Ectodermal cell (in vitro differentiated cells): ENCODE data around the gene KCNC1.

Experiments used
- H3K27ac ChIP-seq: 2 replicates; pipeline ENCODE4 v1.7.0; 2013; ENCODE audit warnings: mild to moderate bottlenecking, low read depth, low read length; ENCODE audit not compliant: insufficient read depth, poor library complexity, severe bottlenecking
- H3K27me3 ChIP-seq: 2 replicates; pipeline ENCODE4 v1.7.0; 2013; ENCODE audit warnings: mild to moderate bottlenecking, low read length; ENCODE audit not compliant: insufficient read depth, control insufficient read depth, poor library complexity, severe bottlenecking
- H3K36me3 ChIP-seq: one replicate; pipeline ENCODE4 v1.7.0; 2013; ENCODE audit warnings: low read length; ENCODE audit not compliant: control insufficient read depth, insufficient read depth
- H3K4me1 ChIP-seq: one replicate; pipeline ENCODE4 v1.7.0; 2013; ENCODE audit warnings: low read length; ENCODE audit not compliant: control insufficient read depth, insufficient read depth
- H3K4me3 ChIP-seq: 2 replicates; pipeline ENCODE4 v1.7.0; 2013; ENCODE audit warnings: low read depth, low read length, control low read depth; ENCODE audit not compliant: insufficient read depth
- H3K9me3 ChIP-seq: 2 replicates; pipeline ENCODE4 v1.7.0; 2013; ENCODE audit warnings: mild to moderate bottlenecking, low read length, moderate library complexity; ENCODE audit not compliant: control insufficient read depth
- WGBS, 2 experiments: methylation state at CpG; one replicate each; pipeline ENCODE4 v1.1.7; 2013; ENCODE audit warnings: missing lambda C conversion rate in 2 of 2; 5-methylcytosine and 5-hydroxymethylcytosine counted together

The KCNC1 gene

GRCh38 chr11:17714870-17715269, 19.7 kb upstream of the KCNC1 start:
- H3K27me3 ChIP-seq: peaks cover 90% of the 10 kb centered on the region
- WGBS, 2 experiments: 90 to 96% methylated on average over 4 of the region's 4 CpGs
- peaks cover 9% of the 10 kb centered on the region for H3K4me1 ChIP-seq
- no peaks in the 10 kb centered on the region for H3K9me3 ChIP-seq
- no peak overlapping the region for H3K4me3 ChIP-seq
- no peaks in the 10 kb centered on the region for H3K36me3 ChIP-seq
- no peak overlapping the region for H3K27ac ChIP-seq

- WGBS, 2 experiments: 85 to 89% methylated on average over 2 of the region's 2 CpGs
- no peak overlapping the region for H3K27ac ChIP-seq
- H3K36me3 ChIP-seq: no peaks in the 10 kb centered on the region
- H3K9me3 ChIP-seq: no peaks in the 10 kb centered on the region
- H3K4me3 ChIP-seq: no peak overlapping the region
- peaks cover 91% of the 10 kb centered on the region for H3K27me3 ChIP-seq
- peaks cover 17% of the 10 kb centered on the region for H3K4me1 ChIP-seq
Measured at GRCh38 chr11:17716807-17717206, 17.8 kb upstream of the KCNC1 start.

- no peak overlapping the region for H3K27ac ChIP-seq
- H3K27me3 ChIP-seq: peaks cover 91% of the 10 kb centered on the region
- WGBS, 2 experiments: 70 to 72% methylated on average over 7 of the region's 7 CpGs
- H3K36me3 ChIP-seq: no peaks in the 10 kb centered on the region
- no peak overlapping the region for H3K4me3 ChIP-seq
- peaks cover 17% of the 10 kb centered on the region for H3K4me1 ChIP-seq
- H3K9me3 ChIP-seq: no peaks in the 10 kb centered on the region
Measured at GRCh38 chr11:17718015-17718414, 16.6 kb upstream of the KCNC1 start.

GRCh38 chr11:17718510-17718962, 16.0 kb upstream of the KCNC1 start:
- H3K9me3 ChIP-seq: no peaks in the 10 kb centered on the region
- no peaks in the 10 kb centered on the region for H3K36me3 ChIP-seq
- 18 to 19% methylated on average over 16 of the region's 16 CpGs for WGBS, 2 experiments
- no peak overlapping the region for H3K27ac ChIP-seq
- no peak overlapping the region for H3K4me3 ChIP-seq
- H3K4me1 ChIP-seq: peaks cover 17% of the 10 kb centered on the region
- peaks cover 94% of the 10 kb centered on the region for H3K27me3 ChIP-seq

GRCh38 chr11:17719028-17719937, 15.3 kb upstream of the KCNC1 start, which contains the start of gene MYOD1:
Gene MYOD1 (plus strand): TSS chr11:17719571. CDS start chr11:17719783, 212 bp downstream.
- H3K27me3 ChIP-seq: peaks cover 96% of the 10 kb centered on the region
- 3% methylated on average over 68 of the region's 68 CpGs for WGBS, 2 experiments
- peak within 1 kb of the TSS; percentile 8 for H3K4me3 ChIP-seq
- no peaks in the 10 kb centered on the region for H3K36me3 ChIP-seq
- H3K4me1 ChIP-seq: peaks cover 17% of the 10 kb centered on the region
- no peak within 1 kb of the TSS for H3K27ac ChIP-seq
- no peaks in the 10 kb centered on the region for H3K9me3 ChIP-seq

GRCh38 chr11:17719938-17720795, 14.4 kb upstream of the KCNC1 start:
- H3K4me3 ChIP-seq: peak overlapping the region; percentile 8
- WGBS, 2 experiments: 5% methylated on average over 85 of the region's 85 CpGs
- H3K27ac ChIP-seq: no peak overlapping the region
- H3K27me3 ChIP-seq: peaks cover 96% of the 10 kb centered on the region
- peaks cover 17% of the 10 kb centered on the region for H3K4me1 ChIP-seq
- no peaks in the 10 kb centered on the region for H3K36me3 ChIP-seq
- no peaks in the 10 kb centered on the region for H3K9me3 ChIP-seq

GRCh38 chr11:17720796-17721171, 13.8 kb upstream of the KCNC1 start:
- H3K36me3 ChIP-seq: no peaks in the 10 kb centered on the region
- H3K27ac ChIP-seq: no peak overlapping the region
- no peak overlapping the region for H3K4me3 ChIP-seq
- no peaks in the 10 kb centered on the region for H3K9me3 ChIP-seq
- WGBS, 2 experiments: 2 to 3% methylated on average over 24 of the region's 24 CpGs
- H3K27me3 ChIP-seq: peaks cover 89% of the 10 kb centered on the region
- peaks cover 17% of the 10 kb centered on the region for H3K4me1 ChIP-seq

- Histone ChIP-seq H3K27me3 (peaks cover 85% of the 10 kb centered on the region), H3K4me1 (peaks cover 17% of the 10 kb centered on the region), H3K27ac (no peak overlapping the region), H3K36me3 (no peaks in the 10 kb centered on the region), H3K4me3 (no peak overlapping the region), H3K9me3 (no peaks in the 10 kb centered on the region)
- 14 to 15% methylated on average over 56 of the region's 56 CpGs for WGBS, 2 experiments
Measured at GRCh38 chr11:17721242-17721999, 13.2 kb upstream of the KCNC1 start.

- Histone ChIP-seq H3K4me1 (peaks cover 17% of the 10 kb centered on the region), H3K4me3 (no peak overlapping the region), H3K27me3 (peaks cover 82% of the 10 kb centered on the region), H3K27ac (no peak overlapping the region), H3K36me3 (no peaks in the 10 kb centered on the region), H3K9me3 (no peaks in the 10 kb centered on the region)
- 16 to 19% methylated on average over 25 of the region's 25 CpGs for WGBS, 2 experiments
Measured at GRCh38 chr11:17722000-17722643, 12.5 kb upstream of the KCNC1 start.
